Muscle layer of colon (tissue), 2 donors: ENCODE results near the gene SERPINB1.

ENCODE experiments used
- H3K27ac ChIP-seq: one replicate; pipeline ENCODE4 v1.7.0; 2013; ENCODE audit warnings: low read depth, mild to moderate bottlenecking, low read length, moderate library complexity
- H3K27me3 ChIP-seq, 2 donors: one replicate each; pipeline ENCODE4 v1.7.0; 2013; ENCODE audit warnings: low read length in 2 of 2, mild to moderate bottlenecking in 2 of 2; ENCODE audit not compliant: insufficient read depth in 2 of 2, control insufficient read depth in 1 of 2
- H3K36me3 ChIP-seq: one replicate; pipeline ENCODE4 v1.7.0; 2013; ENCODE audit warnings: mild to moderate bottlenecking, low read length; ENCODE audit not compliant: insufficient read depth
- H3K4me1 ChIP-seq: one replicate; pipeline ENCODE4 v1.7.0; 2013; ENCODE audit warnings: mild to moderate bottlenecking, low read length; ENCODE audit not compliant: insufficient read depth
- H3K4me3 ChIP-seq, 2 donors: one replicate each; pipeline ENCODE4 v1.7.0; 2013; ENCODE audit warnings: low read length in 2 of 2, low read depth in 1 of 2, mild to moderate bottlenecking in 1 of 2, moderate library complexity in 1 of 2
- H3K9ac ChIP-seq: one replicate; pipeline ENCODE4 v1.7.0; 2013; ENCODE audit warnings: low read length
- H3K9me3 ChIP-seq: one replicate; pipeline ENCODE4 v1.7.0; 2013; ENCODE audit warnings: mild to moderate bottlenecking, low read length
- donor health status: abdominal sarcoma.
- donor health status: Adenocarcinoma of cecum.

Gene SERPINB1

GRCh38 chr6:2823104-2823850 is 18.4 kb downstream of the SERPINB1 start:
- H3K9me3 ChIP-seq = no peaks in the 10 kb centered on the region
- H3K36me3 ChIP-seq = no peaks in the 10 kb centered on the region
- no peak overlapping the region for H3K9ac ChIP-seq
- no peak overlapping the region for H3K4me3 ChIP-seq
- no peak overlapping the region for H3K27ac ChIP-seq
- H3K4me1 ChIP-seq = peaks cover 2% of the 10 kb centered on the region
- H3K27me3 ChIP-seq = no peaks in the 10 kb centered on the region

GRCh38 chr6:2821554-2821953 is 20.1 kb downstream of the SERPINB1 start:
- no peaks in the 10 kb centered on the region for H3K9me3 ChIP-seq
- no peaks in the 10 kb centered on the region for H3K27me3 ChIP-seq
- peaks cover 8% of the 10 kb centered on the region for H3K4me1 ChIP-seq
- H3K36me3 ChIP-seq = no peaks in the 10 kb centered on the region
- H3K9ac ChIP-seq = no peak overlapping the region
- H3K27ac ChIP-seq = no peak overlapping the region
- H3K4me3 ChIP-seq = no peak overlapping the region

GRCh38 chr6:2820415-2820814 is 21.2 kb downstream of the SERPINB1 start:
- Histone ChIP-seq H3K27ac (no peak overlapping the region), H3K4me3 (no peak overlapping the region), H3K4me1 (peaks cover 8% of the 10 kb centered on the region), H3K9me3 (no peaks in the 10 kb centered on the region), H3K36me3 (no peaks in the 10 kb centered on the region), H3K9ac (no peak overlapping the region), H3K27me3 (no peaks in the 10 kb centered on the region)

- peaks cover 8% of the 10 kb centered on the region for H3K4me1 ChIP-seq
- H3K9ac ChIP-seq = no peak overlapping the region
- H3K36me3 ChIP-seq = no peaks in the 10 kb centered on the region
- no peaks in the 10 kb centered on the region for H3K27me3 ChIP-seq
- no peak overlapping the region for H3K4me3 ChIP-seq
- no peak overlapping the region for H3K27ac ChIP-seq
- H3K9me3 ChIP-seq = no peaks in the 10 kb centered on the region
These were observed 21.7 kb downstream of the SERPINB1 start for GRCh38 chr6:2819978-2820377.

- Histone ChIP-seq H3K4me3 (no peak overlapping the region), H3K27me3 (no peaks in the 10 kb centered on the region), H3K36me3 (no peaks in the 10 kb centered on the region), H3K4me1 (peaks cover 8% of the 10 kb centered on the region), H3K27ac (no peak overlapping the region), H3K9ac (no peak overlapping the region), H3K9me3 (no peaks in the 10 kb centered on the region)
These were observed 22.5 kb downstream of the SERPINB1 start for GRCh38 chr6:2819115-2819514.

GRCh38 chr6:2818593-2818992 is 23.1 kb downstream of the SERPINB1 start:
- H3K36me3 ChIP-seq = no peaks in the 10 kb centered on the region
- H3K27me3 ChIP-seq = no peaks in the 10 kb centered on the region
- H3K27ac ChIP-seq = no peak overlapping the region
- no peak overlapping the region for H3K9ac ChIP-seq
- H3K4me1 ChIP-seq = peaks cover 8% of the 10 kb centered on the region
- H3K9me3 ChIP-seq = no peaks in the 10 kb centered on the region
- H3K4me3 ChIP-seq = peak overlapping the region in 1 of 2 donors; percentile 12

- Histone ChIP-seq H3K36me3 (no peaks in the 10 kb centered on the region), H3K4me3 (peak overlapping the region in 1 of 2 donors; percentile 12), H3K27ac (no peak overlapping the region), H3K4me1 (peaks cover 8% of the 10 kb centered on the region), H3K9ac (no peak overlapping the region), H3K9me3 (no peaks in the 10 kb centered on the region), H3K27me3 (no peaks in the 10 kb centered on the region)
These were observed 23.7 kb downstream of the SERPINB1 start for GRCh38 chr6:2817903-2818443.

GRCh38 chr6:2816158-2816557 is 25.5 kb downstream of the SERPINB1 start:
- Histone ChIP-seq H3K9me3 (no peaks in the 10 kb centered on the region), H3K36me3 (no peaks in the 10 kb centered on the region), H3K4me1 (peaks cover 8% of the 10 kb centered on the region), H3K27me3 (no peaks in the 10 kb centered on the region), H3K4me3 (no peak overlapping the region), H3K9ac (no peak overlapping the region), H3K27ac (no peak overlapping the region)

GRCh38 chr6:2812695-2813094 is 29.0 kb downstream of the SERPINB1 start:
- no peaks in the 10 kb centered on the region for H3K36me3 ChIP-seq
- H3K9ac ChIP-seq = no peak overlapping the region
- no peak overlapping the region for H3K27ac ChIP-seq
- H3K4me3 ChIP-seq = no peak overlapping the region
- H3K4me1 ChIP-seq = peaks cover 3% of the 10 kb centered on the region
- H3K27me3 ChIP-seq = no peaks in the 10 kb centered on the region
- no peaks in the 10 kb centered on the region for H3K9me3 ChIP-seq

- no peaks in the 10 kb centered on the region for H3K9me3 ChIP-seq
- H3K36me3 ChIP-seq = no peaks in the 10 kb centered on the region
- no peak overlapping the region for H3K9ac ChIP-seq
- no peaks in the 10 kb centered on the region for H3K4me1 ChIP-seq
- H3K4me3 ChIP-seq = no peak overlapping the region
- H3K27ac ChIP-seq = no peak overlapping the region
- no peaks in the 10 kb centered on the region for H3K27me3 ChIP-seq
These were observed 31.5 kb downstream of the SERPINB1 start for GRCh38 chr6:2810092-2810671.

- Histone ChIP-seq H3K36me3 (no peaks in the 10 kb centered on the region), H3K27me3 (no peaks in the 10 kb centered on the region), H3K4me3 (no peak overlapping the region), H3K9me3 (no peaks in the 10 kb centered on the region), H3K9ac (no peak overlapping the region), H3K27ac (no peak overlapping the region), H3K4me1 (no peaks in the 10 kb centered on the region)
These were observed 32.6 kb downstream of the SERPINB1 start for GRCh38 chr6:2809015-2809414.
